Measurements from ENCODE around the gene LTBP1.

Gene LTBP1

GRCh38 chr2:33247365-33247764, 300.6 kb downstream of the LTBP1 start:
- no peak overlapping the region for H3K4me3 ChIP-seq (ENCODE audit: low read depth, low read length)
- TF ChIP-seq CTCF (IDR thresholded peaks at IDR 0.05; ENCODE audit: borderline replicate concordance, insufficient read depth, low read depth, low read length), result no peak

GRCh38 chr2:33250417-33251029, 303.8 kb downstream of the LTBP1 start:
- no peak overlapping the region for H3K4me3 ChIP-seq (ENCODE audit: low read depth, low read length)
- no peak for TF ChIP-seq CTCF (IDR thresholded peaks at IDR 0.05; ENCODE audit: borderline replicate concordance, insufficient read depth, low read depth, low read length)

GRCh38 chr2:33256162-33256755, 309.5 kb downstream of the LTBP1 start:
- H3K4me3 ChIP-seq (ENCODE audit: low read depth, low read length), result no peak overlapping the region
- no peak for TF ChIP-seq CTCF (IDR thresholded peaks at IDR 0.05; ENCODE audit: borderline replicate concordance, insufficient read depth, low read depth, low read length)

GRCh38 chr2:33258387-33258786, 311.6 kb downstream of the LTBP1 start:
- TF ChIP-seq CTCF (IDR thresholded peaks at IDR 0.05; ENCODE audit: borderline replicate concordance, insufficient read depth, low read depth, low read length), result no peak
- no peak overlapping the region for H3K4me3 ChIP-seq (ENCODE audit: low read depth, low read length)

GRCh38 chr2:33262097-33262496, 315.3 kb downstream of the LTBP1 start:
- H3K4me3 ChIP-seq (ENCODE audit: low read depth, low read length), result no peak overlapping the region
- TF ChIP-seq CTCF (IDR thresholded peaks at IDR 0.05; ENCODE audit: borderline replicate concordance, insufficient read depth, low read depth, low read length), result no peak

GRCh38 chr2:33264766-33265165, 318.0 kb downstream of the LTBP1 start:
- TF ChIP-seq CTCF (IDR thresholded peaks at IDR 0.05; ENCODE audit: borderline replicate concordance, insufficient read depth, low read depth, low read length), result no peak
- no peak overlapping the region for H3K4me3 ChIP-seq (ENCODE audit: low read depth, low read length)

All from GM12875 (cell line).